Activated CD8-positive, alpha-beta T cell treated with anti-CD3 and anti-CD28 coated beads, Interleukin-2, amount 10 ng/mL, durations not matched to agents 7 days and 5 days (primary cell): ENCODE results near the gene SIGLEC9. TPM values are rescaled to one million over a fixed set of nuclear protein-coding genes. Genes with fewer than 3 reads are reported as not detected.
A peak's percentile ranks its signal among the peaks of the same experiment; 100 is the strongest.

Experiments used
- ATAC-seq: fragments of 150-1000 bp; cut with Tn5 transposase; one replicate; pipeline ENCODE4 v1.10.0; 2021; ENCODE audit warnings: moderate library complexity
- CTCF ChIA-PET: fragments of 350-600 bp; sonication (Branson Sonifier 250); formaldehyde crosslinking; loops from one replicate; lab custom pipeline; 2021; ENCODE audit warnings: antibody characterized with exemption; lab: Charles Lee
- POLR2A ChIA-PET: fragments of 350-600 bp; sonication (Branson Sonifier 250); formaldehyde crosslinking; loops from one replicate; lab custom pipeline; 2021; ENCODE audit warnings: antibody characterized with exemption; lab: Charles Lee
- DNase-seq: peaks from one replicate; pipeline ENCODE4 v3.0.0-alpha.2; 2020
- H3K27ac Mint-ChIP-seq: one replicate; pipeline ENCODE4 v1.8.0; 2021; ENCODE audit warnings: mild to moderate bottlenecking, mixed read lengths
- H3K27me3 Mint-ChIP-seq: one replicate; pipeline ENCODE4 v1.8.0; 2021; ENCODE audit warnings: low read depth, mixed read lengths
- H3K36me3 Mint-ChIP-seq: one replicate; pipeline ENCODE4 v1.8.0; 2021; ENCODE audit warnings: low read depth, mixed read lengths
- H3K4me1 Mint-ChIP-seq: one replicate; pipeline ENCODE4 v1.8.0; 2021; ENCODE audit warnings: low read depth, mixed read lengths
- H3K4me3 Mint-ChIP-seq: one replicate; pipeline ENCODE4 v1.8.0; 2021; ENCODE audit warnings: mild to moderate bottlenecking, mixed read lengths
- H3K9me3 Mint-ChIP-seq: one replicate; pipeline ENCODE4 v1.8.0; 2022; ENCODE audit warnings: mixed read lengths; ENCODE audit not compliant: insufficient read depth
- total RNA-seq, 2 experiments: library from RNA; stranded (reverse); gene quantifications; one replicate each; pipeline ENCODE4 v1.2.3, GENCODE V29; 2021

SIGLEC9 gene
- total RNA-seq, 2 experiments from 2014 or later, result 0.58 to 0.60 TPM

- CTCF ChIA-PET, result interaction anchor here (3.3 to 6.3 kb wide), 2 partner anchors 7 to 109 kb away, joined by 17 to 33 read pairs; no protein-coding TSS in a partner anchor
- H3K27me3 Mint-ChIP-seq, result peaks cover 39% of the 10 kb centered on the region
Measured at GRCh38 chr19:51150627-51151026, 25.9 kb downstream of the SIGLEC9 start.

GRCh38 chr19:51156710-51157109 lies 32.0 kb downstream of the SIGLEC9 start:
- no peak overlapping the region for H3K27ac Mint-ChIP-seq
- peaks cover 31% of the 10 kb centered on the region for H3K27me3 Mint-ChIP-seq
- no peaks in the 10 kb centered on the region for H3K9me3 Mint-ChIP-seq
- DNase-seq (no peak), ATAC-seq (no peak)
- no peaks in the 10 kb centered on the region for H3K36me3 Mint-ChIP-seq
- H3K4me3 Mint-ChIP-seq, result no peak overlapping the region
- peaks cover 22% of the 10 kb centered on the region for H3K4me1 Mint-ChIP-seq
- POLR2A ChIA-PET, result no interaction called here
- CTCF ChIA-PET, result interaction anchor here (1.1 to 4.9 kb wide), 10 partner anchors 9 to 136 kb away, joined by 3 to 67 read pairs (median 10); no protein-coding TSS in a partner anchor

More at GRCh38 chr19:51150627-51151026, 25.9 kb downstream of the SIGLEC9 start:
- H3K4me1 Mint-ChIP-seq, result no peaks in the 10 kb centered on the region
- DNase-seq (no peak), ATAC-seq (no peak)
- no peak overlapping the region for H3K4me3 Mint-ChIP-seq
- no peak overlapping the region for H3K27ac Mint-ChIP-seq
- POLR2A ChIA-PET, result no interaction called here
- no peaks in the 10 kb centered on the region for H3K9me3 Mint-ChIP-seq
- no peaks in the 10 kb centered on the region for H3K36me3 Mint-ChIP-seq

- ChIA-PET POLR2A (no interaction called here), CTCF (interaction anchor here (1.6 to 4.9 kb wide), 10 partner anchors 10 to 137 kb away, joined by 4 to 67 read pairs (median 10); no protein-coding TSS in a partner anchor)
- peaks cover 29% of the 10 kb centered on the region for H3K27me3 Mint-ChIP-seq
- DNase-seq (no peak), ATAC-seq (no peak)
- H3K4me1 Mint-ChIP-seq, result peaks cover 25% of the 10 kb centered on the region
- no peaks in the 10 kb centered on the region for H3K36me3 Mint-ChIP-seq
- H3K27ac Mint-ChIP-seq, result no peak overlapping the region
- H3K9me3 Mint-ChIP-seq, result no peaks in the 10 kb centered on the region
- H3K4me3 Mint-ChIP-seq, result no peak overlapping the region
Measured at GRCh38 chr19:51157265-51157664, 32.6 kb downstream of the SIGLEC9 start.

GRCh38 chr19:51158474-51159129 lies 33.9 kb downstream of the SIGLEC9 start:
- no peaks in the 10 kb centered on the region for H3K36me3 Mint-ChIP-seq
- peaks cover 35% of the 10 kb centered on the region for H3K4me1 Mint-ChIP-seq
- H3K27ac Mint-ChIP-seq, result no peak overlapping the region
- no peaks in the 10 kb centered on the region for H3K9me3 Mint-ChIP-seq
- peaks cover 27% of the 10 kb centered on the region for H3K27me3 Mint-ChIP-seq
- ChIA-PET POLR2A (no interaction called here), CTCF (interaction anchor here (0.8 to 4.9 kb wide), 20 partner anchors 10 to 313 kb away, joined by 3 to 67 read pairs (median 5); partner anchors contain the start of gene NKG7)
- H3K4me3 Mint-ChIP-seq, result no peak overlapping the region
- peak; percentile 86 for ATAC-seq
- peak; percentile 89 for DNase-seq

GRCh38 chr19:51159656-51160055 lies 35.0 kb downstream of the SIGLEC9 start:
- Mint-ChIP-seq H3K4me3 (no peak overlapping the region), H3K27ac (no peak overlapping the region), H3K9me3 (no peaks in the 10 kb centered on the region), H3K36me3 (no peaks in the 10 kb centered on the region), H3K4me1 (peaks cover 41% of the 10 kb centered on the region), H3K27me3 (peaks cover 31% of the 10 kb centered on the region)
- no peak for ATAC-seq
- ChIA-PET POLR2A (no interaction called here), CTCF (interaction anchor here (1.0 to 4.9 kb wide), 5 partner anchors 9 to 312 kb away, joined by 3 to 67 read pairs (median 4); no protein-coding TSS in a partner anchor)
- no peak for DNase-seq

- H3K4me3 Mint-ChIP-seq, result no peak overlapping the region
- CTCF ChIA-PET, result interaction anchor here (1.0 to 2.6 kb wide), 2 partner anchors 17 to 97 kb away, joined by 3 to 22 read pairs; no protein-coding TSS in a partner anchor
- H3K27ac Mint-ChIP-seq, result no peak overlapping the region
- peaks cover 28% of the 10 kb centered on the region for H3K27me3 Mint-ChIP-seq
- peaks cover 44% of the 10 kb centered on the region for H3K4me1 Mint-ChIP-seq
- H3K36me3 Mint-ChIP-seq, result no peaks in the 10 kb centered on the region
- DNase-seq, result no peak
- no peaks in the 10 kb centered on the region for H3K9me3 Mint-ChIP-seq
- POLR2A ChIA-PET, result no interaction called here
- ATAC-seq, result no peak
Measured at GRCh38 chr19:51161266-51161665, 36.6 kb downstream of the SIGLEC9 start.

- peaks cover 52% of the 10 kb centered on the region for H3K4me1 Mint-ChIP-seq
Measured at GRCh38 chr19:51161867-51162496, 37.3 kb downstream of the SIGLEC9 start.

GRCh38 chr19:51163257-51163656 lies 38.6 kb downstream of the SIGLEC9 start:
- POLR2A ChIA-PET, result no interaction called here
- Mint-ChIP-seq H3K27me3 (peaks cover 21% of the 10 kb centered on the region), H3K9me3 (no peaks in the 10 kb centered on the region), H3K27ac (no peak overlapping the region), H3K36me3 (no peaks in the 10 kb centered on the region), H3K4me1 (peaks cover 64% of the 10 kb centered on the region), H3K4me3 (no peak overlapping the region)
- CTCF ChIA-PET, result interaction anchor here (2.6 kb wide), 1 partner anchor 95 kb away, joined by 22 read pairs; no protein-coding TSS in a partner anchor
- ATAC-seq (no peak), DNase-seq (no peak)

More at GRCh38 chr19:51161867-51162496, 37.3 kb downstream of the SIGLEC9 start:
- no peaks in the 10 kb centered on the region for H3K9me3 Mint-ChIP-seq
- ChIA-PET CTCF (interaction anchor here (1.0 to 2.6 kb wide), 3 partner anchors 9 to 96 kb away, joined by 3 to 22 read pairs (median 3); no protein-coding TSS in a partner anchor), POLR2A (no interaction called here)
- no peak overlapping the region for H3K4me3 Mint-ChIP-seq
- H3K27me3 Mint-ChIP-seq, result peaks cover 28% of the 10 kb centered on the region
- no peaks in the 10 kb centered on the region for H3K36me3 Mint-ChIP-seq
- no peak overlapping the region for H3K27ac Mint-ChIP-seq
- ATAC-seq, result no peak
- DNase-seq, result no peak

- peaks cover 65% of the 10 kb centered on the region for H3K4me1 Mint-ChIP-seq
- DNase-seq, result no peak
- ChIA-PET POLR2A (no interaction called here), CTCF (no interaction called here)
- H3K27ac Mint-ChIP-seq, result no peak overlapping the region
- no peaks in the 10 kb centered on the region for H3K9me3 Mint-ChIP-seq
- peaks cover 2% of the 10 kb centered on the region for H3K36me3 Mint-ChIP-seq
- H3K27me3 Mint-ChIP-seq, result peaks cover 17% of the 10 kb centered on the region
- no peak overlapping the region for H3K4me3 Mint-ChIP-seq
- no peak for ATAC-seq
Measured at GRCh38 chr19:51164215-51164614, 39.5 kb downstream of the SIGLEC9 start.

GRCh38 chr19:51166846-51167490 lies 42.3 kb downstream of the SIGLEC9 start:
- peaks cover 2% of the 10 kb centered on the region for H3K36me3 Mint-ChIP-seq
- H3K4me3 Mint-ChIP-seq, result peak overlapping the region; percentile 83
- peaks cover 24% of the 10 kb centered on the region for H3K27me3 Mint-ChIP-seq

GRCh38 chr19:51168564-51169282 lies 44.0 kb downstream of the SIGLEC9 start:
- Mint-ChIP-seq H3K27ac (peak overlapping the region; percentile 57), H3K9me3 (no peaks in the 10 kb centered on the region), H3K27me3 (peaks cover 22% of the 10 kb centered on the region), H3K4me1 (peaks cover 51% of the 10 kb centered on the region), H3K4me3 (peak overlapping the region; percentile 83), H3K36me3 (peaks cover 2% of the 10 kb centered on the region)
- ChIA-PET POLR2A (no interaction called here), CTCF (interaction anchor here (1.0 to 1.9 kb wide), 5 partner anchors 9 to 91 kb away, joined by 3 to 16 read pairs (median 4); no protein-coding TSS in a partner anchor)
- DNase-seq (no peak), ATAC-seq (no peak)

More at GRCh38 chr19:51166846-51167490, 42.3 kb downstream of the SIGLEC9 start:
- ATAC-seq, result peak; percentile 91
- POLR2A ChIA-PET, result no interaction called here
- Mint-ChIP-seq H3K27ac (peak overlapping the region; percentile 78), H3K4me1 (peaks cover 61% of the 10 kb centered on the region), H3K9me3 (no peaks in the 10 kb centered on the region)
- CTCF ChIA-PET, result no interaction called here
- peak; percentile 82 for DNase-seq
